HG02642 (cell line): Measurements from ENCODE around the gene LRIG1.

Experiments used
- ATAC-seq: cut with Tn5 transposase; IDR thresholded peaks from one replicate; pipeline ENCODE4 v1.9.1; 2021; ENCODE audit warnings: mild to moderate bottlenecking; ENCODE audit not compliant: unreplicated experiment, poor library complexity

LRIG1 gene

GRCh38 chr3:66370179-66370578 is 130.6 kb downstream of the LRIG1 start:
- ATAC-seq: no peak

DNA sequence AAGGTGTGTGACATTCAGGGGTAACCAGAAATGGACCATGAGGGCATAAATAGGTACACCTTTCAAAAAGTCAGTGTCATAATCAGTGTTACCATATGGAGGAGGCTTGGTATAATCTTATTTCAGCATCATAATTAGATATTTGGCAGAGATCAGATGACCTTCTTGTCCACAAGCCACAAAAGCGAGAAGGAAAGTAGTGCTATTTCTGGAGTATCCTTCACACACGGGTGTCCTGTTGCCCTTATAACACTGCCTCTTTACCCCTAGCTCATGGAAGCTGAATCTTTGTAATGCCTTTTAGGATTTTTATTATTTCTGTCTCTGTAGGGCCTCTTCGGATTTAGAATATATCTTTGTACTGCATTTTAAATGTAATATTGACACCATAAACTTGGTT is 132.8 kb downstream of the LRIG1 start:
- ATAC-seq: no peak

GRCh38 chr3:66366747-66367146 is 134.1 kb downstream of the LRIG1 start:
- ATAC-seq: no peak

- ATAC-seq: no peak
These were observed 135.7 kb downstream of the LRIG1 start for GRCh38 chr3:66365080-66365479.

DNA sequence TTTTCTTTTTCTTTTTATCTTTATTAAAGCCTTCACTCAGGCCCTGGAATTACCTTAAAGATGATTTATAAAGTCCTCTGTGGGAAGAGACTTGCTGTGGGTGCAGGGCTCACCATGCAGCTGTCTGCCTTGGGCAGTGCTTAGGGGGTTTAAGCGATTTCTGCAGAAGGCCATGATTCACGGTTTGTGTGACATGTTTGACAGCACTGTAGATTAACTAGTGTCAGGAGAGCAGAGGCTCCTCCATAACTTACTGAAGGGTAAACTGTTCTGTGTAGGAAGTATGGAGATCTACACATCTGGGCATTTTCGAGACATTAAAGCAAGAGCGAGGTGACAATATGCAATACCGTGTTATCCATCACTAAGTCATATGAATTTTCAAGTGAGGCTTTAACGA is 137.7 kb downstream of the LRIG1 start:
- ATAC-seq: no peak

DNA sequence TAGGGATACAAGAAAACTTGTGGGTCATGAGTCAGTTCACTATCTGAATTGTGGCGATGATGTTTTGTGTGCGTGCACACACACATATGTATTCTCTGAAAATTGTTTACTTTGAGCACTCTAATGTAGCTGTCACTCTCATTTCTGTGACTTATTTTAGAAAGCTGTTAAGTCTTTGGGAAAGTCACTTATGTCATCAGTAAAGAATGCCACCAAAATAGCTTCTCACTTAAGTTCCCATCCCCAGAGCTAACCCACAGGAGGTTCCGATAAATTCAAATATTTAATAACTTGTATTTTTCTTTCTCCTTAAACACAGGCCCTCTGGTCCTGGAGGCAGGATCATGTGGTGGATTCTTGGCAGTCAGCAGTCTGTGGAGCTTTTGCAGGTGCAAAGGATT is 138.3 kb downstream of the LRIG1 start:
- no peak for ATAC-seq

- no peak for ATAC-seq
These were observed 139.5 kb downstream of the LRIG1 start for GRCh38 chr3:66361356-66361755.

DNA sequence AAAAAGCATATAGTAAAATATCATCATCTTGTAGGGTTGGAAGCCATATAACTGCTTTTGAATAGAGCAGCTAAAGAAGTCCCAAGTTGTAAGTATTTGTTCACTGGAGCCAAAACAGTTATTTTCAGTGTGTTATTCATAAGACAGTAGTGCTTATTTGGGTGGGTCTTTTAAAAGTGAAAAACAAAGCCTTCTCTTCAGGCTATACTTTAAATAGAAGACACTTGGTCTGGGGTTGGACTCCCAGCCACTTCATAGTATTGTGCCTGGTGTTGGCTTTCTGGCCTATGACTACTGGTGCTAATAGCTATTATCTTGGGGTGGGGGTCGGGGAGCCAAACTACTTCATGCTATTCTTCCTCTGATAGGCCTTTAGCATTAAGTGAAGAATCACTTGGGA is 144.8 kb downstream of the LRIG1 start:
- no peak for ATAC-seq

- ATAC-seq: no peak
These were observed 145.4 kb downstream of the LRIG1 start for GRCh38 chr3:66355394-66355793.

- no peak for ATAC-seq
These were observed 146.8 kb downstream of the LRIG1 start for GRCh38 chr3:66354001-66354400.

- no peak for ATAC-seq
These were observed 147.3 kb downstream of the LRIG1 start for GRCh38 chr3:66353530-66353929.

DNA sequence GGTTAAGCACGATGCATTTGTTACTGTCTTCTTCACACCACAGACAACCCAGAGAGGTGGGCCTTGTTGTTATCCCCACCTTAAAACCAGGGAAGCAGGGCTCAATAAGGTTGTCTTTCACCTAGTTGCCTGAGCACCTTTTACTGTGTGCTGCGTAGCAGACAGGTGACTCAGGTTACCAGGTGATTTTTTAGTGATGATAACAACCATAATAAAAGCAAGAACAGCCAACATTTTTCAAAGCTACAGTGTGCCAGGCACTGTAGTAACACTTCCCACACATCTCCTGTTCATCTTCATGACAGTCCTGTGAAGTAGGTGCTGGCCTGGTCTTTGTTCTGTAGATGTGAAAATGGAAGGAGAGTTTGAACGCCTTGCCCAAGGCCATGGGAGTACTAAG is 147.8 kb downstream of the LRIG1 start:
- no peak for ATAC-seq

DNA sequence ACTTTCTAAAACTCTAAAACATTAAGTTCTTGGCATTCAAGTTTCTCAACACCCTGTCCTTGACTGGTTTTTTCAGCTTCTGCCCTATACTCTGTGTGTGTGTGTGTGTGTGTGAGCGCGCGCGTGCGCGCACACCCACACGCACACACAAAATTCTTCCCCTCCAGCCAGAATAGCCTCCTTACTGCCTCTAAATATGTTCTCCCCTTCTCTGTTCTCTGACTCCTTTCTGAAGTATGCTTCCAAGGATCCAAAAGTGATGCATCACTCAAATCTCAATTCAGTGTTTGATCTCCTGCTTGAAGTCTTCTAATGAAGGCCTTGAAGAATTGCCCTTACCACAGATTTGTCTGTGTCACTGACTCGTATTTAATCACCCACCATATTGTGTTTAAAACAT is 150.2 kb downstream of the LRIG1 start:
- no peak for ATAC-seq

DNA sequence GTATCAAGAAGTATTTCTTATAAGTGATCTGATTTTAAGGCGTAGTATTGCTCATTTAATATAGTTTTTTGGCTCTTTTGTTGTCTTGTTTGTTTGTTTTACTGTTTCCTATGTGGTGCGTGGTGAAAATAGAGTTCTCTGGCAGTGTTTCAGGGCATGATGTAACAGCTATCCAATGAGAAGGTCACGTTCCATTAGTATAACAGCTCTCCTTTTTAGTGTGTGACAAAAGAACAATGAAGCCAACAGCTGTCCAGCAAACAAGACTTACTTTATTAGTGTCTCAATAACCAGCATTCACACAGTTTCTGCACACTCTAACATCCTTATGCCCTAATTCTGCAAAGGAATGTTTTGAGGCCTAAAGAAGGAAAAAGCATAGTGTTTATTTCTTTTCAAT is 152.1 kb downstream of the LRIG1 start:
- no peak for ATAC-seq

DNA sequence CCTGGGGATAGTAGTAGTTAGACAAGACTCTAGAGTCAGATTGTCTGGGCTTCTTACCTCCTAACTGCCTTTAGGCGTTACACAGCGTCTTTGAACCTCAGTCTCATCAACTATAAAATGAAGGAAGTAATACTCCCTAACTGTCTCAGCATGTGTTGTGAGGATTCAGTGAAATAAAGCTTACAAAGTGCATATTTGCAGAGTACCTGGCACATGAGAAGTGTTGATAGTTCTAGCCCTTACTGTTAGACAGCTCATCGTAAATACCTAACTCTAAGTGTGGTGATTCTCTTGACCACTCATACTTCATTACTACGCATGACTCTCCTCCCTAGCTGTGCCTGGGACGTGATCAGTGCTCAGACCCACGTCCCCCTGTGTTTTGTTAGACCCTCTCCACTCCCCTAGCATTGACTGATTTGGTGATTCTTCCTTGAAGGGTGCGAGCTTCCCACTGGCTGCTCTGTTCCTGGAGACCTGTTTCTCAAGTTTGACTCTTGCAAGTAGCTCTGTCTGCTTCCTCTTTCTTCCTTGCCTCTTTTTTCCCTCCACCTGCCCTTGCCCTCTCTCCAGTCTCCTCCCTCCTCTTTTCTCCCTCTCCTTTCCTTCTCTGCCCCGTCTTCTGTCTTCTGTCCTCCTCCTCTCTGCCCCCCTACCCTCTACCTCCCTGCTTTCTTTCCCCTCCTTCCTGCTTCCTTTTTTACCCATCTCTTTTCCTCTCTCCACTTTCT is 155.8 kb downstream of the LRIG1 start:
- no peak for ATAC-seq

GRCh38 chr3:66344391-66344811 is 156.4 kb downstream of the LRIG1 start:
- no peak for ATAC-seq

- no peak for ATAC-seq
These were observed 158.0 kb downstream of the LRIG1 start for GRCh38 chr3:66342717-66343356.

- no peak for ATAC-seq
These were observed 161.9 kb downstream of the LRIG1 start for GRCh38 chr3:66338927-66339326.

DNA sequence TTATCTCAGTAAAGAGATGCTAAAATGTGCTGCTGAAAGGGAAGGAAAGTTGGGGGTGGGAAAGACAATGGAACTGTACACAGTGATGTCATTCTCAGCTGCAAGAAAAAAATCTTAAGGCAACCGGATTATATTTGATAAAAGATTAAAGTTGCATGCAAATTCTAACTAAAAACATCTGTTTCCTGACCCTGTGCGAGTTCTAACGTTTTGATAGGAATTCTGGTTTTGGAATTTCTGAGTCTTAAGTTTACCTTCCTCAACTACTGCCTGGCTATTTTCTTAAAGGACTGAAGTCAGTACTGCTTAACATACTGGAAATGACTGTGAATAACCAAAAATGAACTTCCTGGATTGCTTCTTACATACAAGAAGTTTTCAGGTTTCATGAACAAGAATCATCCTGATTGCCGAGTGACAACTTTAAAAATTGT is 164.5 kb downstream of the LRIG1 start:
- no peak for ATAC-seq

GRCh38 chr3:66335671-66336070 is 165.2 kb downstream of the LRIG1 start:
- ATAC-seq: no peak
